Stimulated activated CD8-positive, alpha-beta memory T cell treated with anti-CD3 and anti-CD28 coated beads, Interleukin-4, amount 100 ng/mL, for 1 hour (primary cell): ENCODE results near the gene STEAP2.
"Not testable (repeated sequence)": the region's sequence is repeated elsewhere in the genome, so short reads cannot be mapped to it uniquely, and the experiment has no call there.

Source experiments
- DNase-seq, 2 donors: peaks; one replicate each; pipeline ENCODE4 v3.0.0-alpha.2; 2020; ENCODE audit warnings: low read depth in 2 of 2, low spot score in 1 of 2

Gene STEAP2

DNA sequence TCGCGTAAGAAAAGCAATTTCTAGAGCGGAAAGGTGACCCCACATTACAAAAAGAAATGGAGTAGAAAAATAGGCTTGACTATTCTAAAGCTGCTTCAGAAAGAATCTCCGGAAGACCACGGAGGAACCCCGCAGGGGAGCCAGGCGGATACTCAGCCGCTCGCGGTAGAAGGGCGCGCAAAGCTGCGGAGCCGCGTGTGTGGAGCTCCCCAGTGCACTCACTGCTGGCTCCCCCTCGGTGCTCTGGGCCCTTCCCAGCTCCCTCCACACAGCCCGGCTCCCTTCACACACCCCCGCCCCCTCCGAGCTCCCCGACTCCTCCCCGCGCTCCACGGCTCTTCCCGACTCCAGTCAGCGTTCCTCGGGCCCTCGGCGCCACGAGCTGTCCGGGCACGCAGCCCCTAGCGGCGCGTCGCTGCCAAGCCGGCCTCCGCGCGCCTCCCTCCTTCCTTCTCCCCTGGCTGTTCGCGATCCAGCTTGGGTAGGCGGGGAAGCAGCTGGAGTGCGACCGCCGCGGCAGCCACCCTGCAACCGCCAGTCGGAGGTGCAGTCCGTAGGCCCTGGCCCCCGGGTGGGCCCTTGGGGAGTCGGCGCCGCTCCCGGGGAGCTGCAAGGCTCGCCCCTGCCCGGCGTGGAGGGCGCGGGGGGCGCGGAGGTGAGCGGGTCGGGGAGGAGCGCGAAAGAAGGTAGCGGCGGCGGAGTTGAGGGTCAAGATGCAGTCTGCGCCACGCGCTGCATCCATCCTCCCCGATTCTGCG is at the start of gene STEAP2:
Gene STEAP2 (plus strand): TSS at position 350 of the 758 bp plus-strand sequence. CDS start 13,343 bp downstream, outside the sequence.
- DNase-seq = no peak

DNA sequence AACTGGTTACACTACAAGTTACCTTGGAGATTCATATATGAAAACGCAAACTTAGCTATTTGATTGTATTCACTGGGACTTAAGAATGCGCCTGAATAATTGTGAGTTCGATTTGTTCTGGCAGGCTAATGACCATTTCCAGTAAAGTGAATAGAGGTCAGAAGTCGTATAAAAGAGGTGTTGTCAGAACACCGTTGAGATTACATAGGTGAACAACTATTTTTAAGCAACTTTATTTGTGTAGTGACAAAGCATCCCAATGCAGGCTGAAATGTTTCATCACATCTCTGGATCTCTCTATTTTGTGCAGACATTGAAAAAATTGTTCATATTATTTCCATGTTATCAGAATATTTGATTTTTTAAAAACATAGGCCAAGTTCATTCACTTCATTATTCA is 48.0 kb upstream of the STEAP2 start:
- no peak for DNase-seq

DNA sequence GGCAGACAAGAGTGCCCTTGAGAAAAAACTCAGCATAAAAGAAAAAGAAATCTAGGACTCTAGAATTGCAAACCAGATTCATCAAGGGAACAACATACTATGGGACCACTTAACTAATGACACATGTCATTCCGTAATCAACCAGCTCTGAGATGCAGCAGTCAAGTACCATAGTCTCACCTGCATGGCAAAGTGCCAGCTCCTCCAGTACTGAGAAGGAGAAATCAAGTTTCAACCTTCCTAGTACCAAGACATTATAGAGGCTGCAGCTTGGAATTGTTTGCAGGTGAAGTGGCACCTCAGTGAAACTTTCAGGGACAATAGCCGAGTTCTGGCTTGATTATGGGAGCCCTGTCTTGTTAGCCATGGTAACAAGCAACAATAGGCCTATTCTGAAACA is 45.8 kb upstream of the STEAP2 start:
- no peak for DNase-seq

DNA sequence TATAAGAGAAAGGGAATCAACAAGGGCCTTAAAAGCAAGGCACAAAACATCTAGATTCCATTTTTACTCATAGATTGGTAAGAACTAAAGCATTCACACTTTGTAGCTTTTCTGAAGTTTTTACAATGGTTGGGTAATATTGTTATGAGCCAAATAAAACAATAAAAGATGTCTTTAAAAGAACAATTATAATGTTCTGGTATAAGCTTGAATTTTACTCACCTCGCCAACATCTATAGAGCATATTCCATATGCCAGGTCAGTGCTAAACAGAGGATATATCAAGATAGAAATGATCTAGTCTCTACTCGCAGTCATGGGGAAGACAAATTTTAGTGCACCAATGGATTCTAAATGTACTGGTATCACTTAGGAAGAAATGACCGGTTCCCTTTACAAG is 45.4 kb upstream of the STEAP2 start:
- no peak for DNase-seq

DNA sequence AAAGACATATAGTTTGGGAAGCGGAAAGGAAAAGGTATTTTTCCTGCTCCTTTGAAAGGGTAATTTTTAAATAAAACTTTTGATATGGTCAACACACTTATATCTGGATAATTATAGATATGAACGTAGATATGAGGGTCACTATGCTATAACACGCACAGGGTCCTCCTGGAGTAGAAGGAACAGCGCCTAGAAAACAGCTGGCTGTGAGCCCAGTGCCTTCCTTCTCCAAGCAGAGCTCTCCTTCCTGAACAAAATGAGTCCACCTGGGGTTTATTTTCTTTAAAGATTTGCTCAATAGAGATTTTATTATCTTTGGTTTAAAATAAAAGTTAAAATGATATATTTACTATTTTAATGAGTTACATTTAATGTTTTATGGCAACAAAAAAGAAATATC is 44.2 kb upstream of the STEAP2 start:
- DNase-seq = no peak

DNA sequence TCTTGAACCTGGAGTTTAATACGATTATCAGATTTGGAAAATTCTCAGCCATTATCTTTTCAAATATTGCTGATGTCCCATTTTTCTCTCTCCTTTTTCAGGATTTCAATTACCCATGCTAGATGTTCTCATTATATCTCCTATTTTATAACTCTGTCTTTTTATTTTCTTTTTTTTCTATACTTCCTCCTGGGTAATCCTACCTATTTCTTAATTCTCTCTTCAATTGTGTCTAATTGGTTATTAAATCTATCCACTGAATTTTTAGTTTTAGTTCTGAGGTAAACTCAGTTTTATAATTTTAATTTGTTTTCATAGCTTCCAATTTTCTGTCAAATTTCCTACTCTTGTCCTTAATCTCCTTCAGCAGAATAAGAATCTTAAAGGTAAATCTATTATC is 41.6 kb upstream of the STEAP2 start:
- no peak for DNase-seq

DNA sequence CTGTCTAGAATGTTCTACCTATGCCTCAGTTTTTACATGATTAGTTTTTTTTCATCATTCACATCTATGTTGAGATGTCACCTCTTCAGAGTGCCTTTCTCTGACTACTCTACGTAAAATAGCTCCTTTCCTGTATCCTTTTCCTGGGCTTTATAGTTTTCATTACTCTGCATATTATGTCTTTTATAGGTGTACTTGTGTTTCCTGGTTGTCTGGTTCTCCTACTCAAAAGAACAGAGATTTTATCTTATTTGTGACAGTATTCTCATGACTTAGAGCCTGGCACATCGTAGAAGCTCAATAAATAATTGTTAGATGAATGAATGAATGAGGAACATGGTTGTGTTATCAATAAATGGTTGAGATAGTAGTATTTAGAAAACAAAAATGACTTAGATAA is 39.4 kb upstream of the STEAP2 start:
- no peak for DNase-seq

DNA sequence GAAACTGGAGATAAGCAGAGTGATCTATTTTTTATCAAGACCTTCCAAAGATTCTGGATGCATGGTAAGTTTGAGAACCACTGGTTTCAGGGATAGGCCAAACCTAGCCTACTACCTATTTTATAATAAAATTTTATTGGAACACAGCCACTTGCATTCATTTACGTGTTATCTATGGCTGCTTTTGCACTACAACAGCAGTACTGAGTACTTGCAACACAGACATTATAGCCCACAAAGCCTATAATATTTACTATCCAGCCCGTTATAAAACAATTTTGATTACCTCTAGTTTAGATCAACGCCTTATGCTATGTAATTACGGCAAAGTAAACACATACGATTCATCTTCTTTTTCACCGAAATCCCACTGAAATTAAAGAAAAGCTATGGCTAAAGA is 38.9 kb upstream of the STEAP2 start:
- DNase-seq = no peak

DNA sequence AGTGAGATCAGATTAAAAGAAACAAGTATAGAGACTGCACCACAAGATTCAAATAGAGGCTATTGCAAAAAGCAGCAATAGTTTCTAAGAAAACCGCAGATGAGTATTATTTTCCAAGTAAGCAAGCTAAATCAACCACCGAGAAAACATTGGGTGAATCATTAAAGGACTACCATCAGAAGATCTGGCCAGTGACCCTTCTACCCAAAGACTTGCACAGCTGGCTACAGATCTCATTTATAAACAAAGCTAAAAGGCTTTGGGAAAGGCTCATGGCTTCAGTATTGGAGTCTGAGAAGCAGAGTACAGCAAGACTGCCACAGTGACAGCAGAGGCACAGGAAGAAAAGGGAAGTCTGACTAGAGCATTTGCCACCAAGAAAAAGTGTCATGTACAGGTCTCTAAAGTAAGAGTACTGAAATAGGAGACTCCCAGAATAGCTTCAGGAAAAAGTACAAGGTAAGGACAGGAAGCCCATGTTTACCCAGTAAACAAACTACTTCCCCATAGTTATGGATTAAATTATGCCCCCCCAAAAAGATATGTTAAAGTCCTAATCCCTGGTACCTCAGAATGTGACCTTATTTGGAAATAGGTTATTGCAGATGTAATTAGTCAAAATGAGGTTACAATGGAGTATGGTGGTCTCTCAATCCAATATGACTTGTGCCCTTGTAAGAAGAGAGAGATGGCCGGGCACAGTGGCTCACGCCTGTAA is 38.3 kb upstream of the STEAP2 start:
- no peak for DNase-seq

DNA sequence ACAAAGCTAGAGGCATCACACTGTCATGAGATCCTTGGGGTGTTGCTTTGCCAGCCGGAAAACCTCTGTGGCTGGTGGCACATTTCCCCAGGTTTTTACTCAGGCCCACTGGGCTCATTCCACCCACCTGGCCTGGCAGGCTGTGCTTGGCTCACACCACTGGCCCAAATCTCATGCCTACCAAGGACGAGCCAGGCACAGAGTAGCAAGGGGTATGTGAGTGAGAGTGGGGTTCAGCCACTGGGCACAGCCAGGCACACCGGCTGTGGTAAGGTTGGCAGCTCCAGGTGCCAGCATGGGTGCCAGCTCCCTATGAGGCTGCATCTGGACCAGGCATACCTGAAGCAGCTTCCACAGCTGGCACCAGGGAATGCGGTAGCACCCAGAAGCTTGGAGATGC is 35.9 kb upstream of the STEAP2 start:
- DNase-seq = no peak

DNA sequence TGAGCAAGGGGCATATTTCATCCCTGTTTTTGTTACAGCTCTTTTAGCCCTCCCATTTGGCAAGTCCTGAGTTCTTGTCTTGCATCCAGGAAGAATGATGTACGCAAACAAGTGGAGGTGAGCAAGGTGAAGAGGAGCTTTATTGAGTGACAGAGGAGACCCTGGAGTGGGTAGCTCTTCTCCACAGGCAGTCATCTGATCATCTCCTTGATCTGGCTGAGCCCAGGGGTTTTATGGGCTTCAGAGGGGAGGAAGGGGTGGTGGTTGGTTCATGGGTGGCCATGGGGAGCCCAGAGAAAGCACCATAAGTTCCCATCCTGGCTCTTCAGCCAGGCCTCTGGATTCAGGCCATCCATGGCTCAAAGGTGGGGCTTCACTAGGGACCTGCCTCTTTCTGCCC is 35.3 kb upstream of the STEAP2 start:
- DNase-seq = no peak

DNA sequence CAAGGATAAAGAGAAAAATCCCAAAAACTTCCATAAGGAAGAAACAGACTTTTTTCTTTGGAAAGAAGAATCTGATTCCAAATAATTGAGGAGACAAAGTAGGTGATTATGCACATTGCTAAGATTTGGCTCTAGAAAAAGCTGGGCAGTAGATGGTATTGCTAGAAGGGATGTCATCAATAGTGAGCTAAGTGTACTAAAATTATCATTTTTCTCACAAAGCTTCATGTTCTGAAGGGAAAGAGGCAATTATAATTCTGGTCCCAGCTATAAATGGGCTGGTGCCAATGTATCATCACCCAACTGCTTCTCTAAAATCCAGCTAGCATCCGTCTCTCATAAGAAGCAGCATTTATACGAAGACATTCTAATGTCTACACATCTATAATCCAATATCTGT is 33.4 kb upstream of the STEAP2 start:
- no peak for DNase-seq

DNA sequence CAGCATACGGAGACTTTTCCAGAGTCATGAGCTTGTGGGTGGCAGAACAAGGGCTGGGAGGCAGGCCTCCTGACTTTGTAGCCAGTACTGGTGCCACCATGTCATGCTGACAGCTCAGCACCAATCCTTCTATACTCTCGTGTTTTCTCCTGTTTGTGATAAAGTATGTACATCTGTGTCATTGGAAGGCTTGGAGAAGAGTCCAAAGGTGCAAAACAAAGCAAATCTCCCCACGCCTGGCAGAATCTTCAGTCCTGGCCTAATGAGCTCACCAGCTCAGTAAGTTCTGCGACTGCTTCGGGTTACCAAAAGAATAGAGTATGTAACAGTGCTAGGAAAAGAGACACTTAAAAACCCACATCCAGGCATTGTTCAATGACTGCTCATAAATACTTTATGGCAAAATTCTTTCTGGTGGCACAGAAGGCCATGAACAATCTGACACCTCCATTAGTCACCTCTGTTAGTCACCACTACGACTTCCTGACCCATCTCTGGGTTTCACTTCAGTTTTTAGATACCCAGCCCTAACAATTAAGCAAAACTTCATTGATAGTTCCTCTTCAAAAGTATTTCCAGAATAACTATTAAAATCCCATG is 32.8 kb upstream of the STEAP2 start:
- no peak for DNase-seq

DNA sequence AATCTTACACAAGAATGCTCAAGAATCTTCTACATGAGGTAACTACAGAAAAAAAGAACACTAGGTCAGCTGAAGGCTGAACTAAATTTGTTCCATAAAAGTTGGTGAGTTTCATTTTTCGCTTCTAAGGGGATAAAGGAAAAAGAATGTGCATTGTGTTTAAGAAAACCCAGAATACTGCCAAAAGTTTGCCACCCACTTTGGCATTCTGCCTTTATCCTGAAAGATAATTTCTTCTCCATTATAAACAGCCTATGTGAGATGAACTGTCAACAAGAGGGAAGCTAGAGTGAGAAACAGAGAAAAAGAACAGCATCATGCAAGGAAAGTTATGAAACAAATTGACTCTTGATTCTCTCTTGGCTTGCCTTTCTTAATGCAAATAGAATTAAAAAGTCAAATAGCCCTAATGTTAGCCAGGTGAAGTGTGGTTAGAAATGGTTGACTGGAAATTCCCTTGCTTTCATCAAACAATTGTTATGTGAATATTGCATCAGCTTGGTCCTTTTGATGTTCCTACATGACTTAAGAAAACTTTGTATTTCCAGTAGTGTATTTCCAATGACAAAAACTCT is 31.4 kb upstream of the STEAP2 start:
- no peak for DNase-seq

DNA sequence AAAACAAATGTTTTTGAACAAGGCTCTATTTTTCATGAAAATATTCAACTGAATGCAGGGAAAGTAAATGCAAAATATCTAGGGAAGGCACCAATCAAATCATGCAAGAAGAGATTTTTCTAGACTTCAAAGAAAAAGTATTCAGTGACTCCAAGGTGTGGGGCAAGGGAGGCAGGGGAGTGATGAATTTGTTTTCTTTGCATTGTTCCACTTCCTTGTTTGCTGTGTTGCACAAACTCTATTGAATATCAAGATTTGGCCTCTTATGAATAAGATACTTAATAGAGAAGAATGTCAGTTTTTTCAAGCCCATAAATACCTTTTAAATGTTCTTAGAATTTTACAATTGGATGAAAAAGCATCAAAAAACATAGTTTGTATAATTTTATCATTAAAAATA is 30.9 kb upstream of the STEAP2 start:
- no peak for DNase-seq

DNA sequence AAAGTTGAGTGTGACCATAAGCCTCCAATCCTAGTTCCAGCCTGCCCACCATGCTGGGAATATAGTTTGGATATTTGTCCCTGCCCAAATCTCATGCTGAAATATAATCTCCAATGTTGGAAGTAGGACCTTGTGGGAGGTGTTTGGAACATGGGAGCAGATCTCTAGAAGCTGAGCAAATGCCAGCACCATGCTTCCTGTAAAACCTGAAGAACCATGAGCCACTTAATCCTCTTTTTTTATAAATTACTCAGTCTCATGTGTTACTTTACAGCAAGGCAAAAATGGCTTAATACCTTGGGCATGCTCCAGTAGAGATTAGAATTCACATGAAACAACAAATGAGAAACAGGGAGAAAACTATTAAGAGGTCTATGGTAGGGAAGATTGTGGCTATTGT is 30.1 kb upstream of the STEAP2 start:
- no peak for DNase-seq

DNA sequence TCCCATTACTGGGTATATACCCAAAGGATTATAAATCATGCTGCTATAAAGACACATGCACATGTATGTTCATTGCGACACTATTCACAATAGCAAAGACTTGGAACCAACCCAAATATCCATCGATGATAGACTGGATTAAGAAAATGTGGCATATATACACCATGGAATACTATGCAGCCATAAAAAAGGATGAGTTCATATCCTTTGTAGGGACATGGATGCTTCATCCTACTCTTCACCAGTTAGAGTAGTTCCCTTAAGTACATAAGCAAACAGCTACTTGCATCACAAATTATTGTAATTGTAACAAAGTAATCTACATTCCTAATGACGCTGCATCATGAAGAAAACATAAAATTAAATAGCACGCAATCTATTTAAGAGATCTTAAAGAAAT is 25.2 kb upstream of the STEAP2 start:
- DNase-seq = not testable (repeated sequence)

DNA sequence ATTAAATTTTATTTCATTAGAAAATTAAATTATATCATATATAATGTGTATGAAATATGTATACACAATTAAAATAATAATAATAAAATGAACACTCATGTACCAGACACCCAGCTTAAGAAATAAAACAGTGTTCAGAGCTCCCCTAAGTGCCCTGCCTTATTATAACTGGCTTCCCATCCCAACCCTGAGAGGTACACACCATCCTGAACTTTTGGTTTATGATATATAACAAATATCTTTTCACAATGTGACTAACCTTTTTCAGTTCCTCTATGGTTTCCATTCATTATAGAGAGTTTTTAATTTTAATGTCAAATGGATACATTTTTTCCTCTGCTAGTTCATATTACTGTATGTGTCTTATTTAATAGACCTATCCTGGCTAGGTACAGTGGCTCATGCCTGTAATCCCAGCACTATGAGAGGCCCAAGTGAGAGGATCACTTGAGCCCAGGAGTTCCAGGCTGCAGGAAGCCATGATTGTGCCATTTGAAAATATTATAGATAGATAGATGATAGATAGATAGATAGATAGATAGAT is 24.0 kb upstream of the STEAP2 start:
- no peak for DNase-seq

DNA sequence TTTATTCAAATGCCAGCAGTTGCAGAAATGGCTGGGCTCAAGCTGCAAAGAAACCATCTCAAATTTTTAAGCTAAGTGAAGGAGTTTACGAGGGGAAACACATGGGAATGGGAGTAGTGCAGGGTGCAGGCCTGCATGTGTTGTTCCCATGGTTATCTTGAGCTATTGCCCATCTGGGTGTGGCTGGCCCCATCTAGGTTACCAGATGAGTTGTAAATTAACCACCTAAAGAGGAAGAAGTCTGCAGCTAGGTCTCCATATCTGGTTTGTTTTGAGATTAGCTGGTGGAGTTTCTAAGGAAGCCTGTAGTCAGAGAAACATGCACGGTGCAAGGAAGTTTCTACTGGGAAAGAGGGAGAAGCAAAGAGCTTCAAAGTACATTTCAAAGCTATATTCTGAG is 23.3 kb upstream of the STEAP2 start:
- no peak for DNase-seq

DNA sequence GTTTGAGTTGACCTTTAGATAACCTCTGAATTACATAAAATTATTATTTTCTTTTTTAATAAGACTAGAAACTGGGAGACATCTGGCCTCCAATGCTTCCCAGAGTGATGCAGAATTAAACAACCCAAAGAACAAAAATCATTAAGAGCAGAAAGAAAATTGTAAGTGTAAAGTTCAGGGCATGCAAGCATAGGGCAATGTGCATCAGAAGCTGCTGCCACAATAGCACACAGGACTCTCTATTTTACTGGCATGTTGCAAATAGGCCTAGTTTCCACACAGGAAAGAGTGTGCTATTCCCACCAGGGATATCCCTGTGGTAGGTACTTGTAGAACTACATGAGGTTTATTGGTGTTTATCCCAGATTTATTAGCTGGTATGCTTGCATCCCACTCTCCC is 20.5 kb upstream of the STEAP2 start:
- no peak for DNase-seq

DNA sequence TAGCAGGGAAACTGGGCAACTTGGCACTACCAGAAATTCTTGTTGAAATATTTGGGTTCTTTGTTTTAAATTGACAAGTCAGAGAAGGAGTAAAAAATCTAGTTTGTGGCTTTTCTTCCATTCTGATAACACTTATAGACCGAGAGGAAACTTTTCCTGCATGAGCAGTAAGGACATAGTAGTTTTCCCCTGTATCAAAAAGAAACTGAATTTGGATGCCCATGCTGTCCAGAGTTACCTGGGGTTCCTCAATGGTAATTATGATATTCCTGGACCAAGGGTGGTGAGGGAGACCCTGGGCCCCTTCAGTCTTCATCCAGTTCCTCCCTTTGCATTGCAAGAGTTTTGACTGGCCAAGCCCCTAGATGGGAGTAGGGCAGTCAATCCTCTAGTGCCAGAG is 19.9 kb upstream of the STEAP2 start:
- no peak for DNase-seq
